Kidney epithelial cell (primary cell): ENCODE measurements around the gene NR2F1. TPM values are rescaled to one million over a fixed set of nuclear protein-coding genes. Genes with fewer than 3 reads are reported as not detected.

Source experiments
- DNase-seq: peaks from one replicate; pipeline ENCODE4 v3.0.0-alpha.2; 2010; ENCODE audit warnings: low read depth
- H3K27me3 ChIP-seq: 2 replicates; pipeline ENCODE4 v1.6.0; 2011; ENCODE audit warnings: low read length; ENCODE audit not compliant: control insufficient read depth, insufficient read depth
- H3K36me3 ChIP-seq: 2 replicates; pipeline ENCODE4 v1.5.1; 2011; ENCODE audit warnings: low read length; ENCODE audit not compliant: control insufficient read depth, insufficient read depth
- H3K4me3 ChIP-seq: 2 replicates; pipeline ENCODE4 v1.5.1; 2011; ENCODE audit warnings: low read depth, mild to moderate bottlenecking, control low read depth, low read length
- CTCF ChIP-seq: IDR thresholded peaks from 2 replicates; pipeline ENCODE4 v1.5.1; 2011; ENCODE audit warnings: mild to moderate bottlenecking, moderate library complexity, low read length, control low read depth, inconsistent platforms; ENCODE audit not compliant: insufficient read depth, poor library complexity, severe bottlenecking
- total RNA-seq: library from RNA; depleted of rRNA; stranded (reverse); fragments of >200 nt; gene quantifications from 2 replicates; pipeline ENCODE4 v1.2.3, GENCODE V29; 2015

The NR2F1 gene
- total RNA-seq, 1 donor from 2014 or later: 13.2 TPM

- Histone ChIP-seq H3K27me3 (no peaks in the 10 kb centered on the region), H3K36me3 (no peaks in the 10 kb centered on the region), H3K4me3 (no peak overlapping the region)
- no peak for DNase-seq
- TF ChIP-seq CTCF: no peak
Observed at GRCh38 chr5:93636837-93637236, 53.8 kb downstream of the NR2F1 start.

- no peak overlapping the region for H3K4me3 ChIP-seq
- no peaks in the 10 kb centered on the region for H3K36me3 ChIP-seq
- H3K27me3 ChIP-seq: no peaks in the 10 kb centered on the region
- no peak for TF ChIP-seq CTCF
- no peak for DNase-seq
Observed at GRCh38 chr5:93637697-93638096, 54.7 kb downstream of the NR2F1 start.

- H3K4me3 ChIP-seq: no peak overlapping the region
- no peaks in the 10 kb centered on the region for H3K36me3 ChIP-seq
- TF ChIP-seq CTCF: no peak
- no peak for DNase-seq
- H3K27me3 ChIP-seq: no peaks in the 10 kb centered on the region
Observed at GRCh38 chr5:93642526-93642925, 59.5 kb downstream of the NR2F1 start.

Other genes starting within 250 kb of the NR2F1 start
- gene NR2F1-AS1, start 2.0 kb upstream of the NR2F1 start, total RNA-seq: 5.3 and 9.5 TPM in 2 replicates
- 0.29 and 0.62 TPM in 2 replicates for gene POU5F2, start 158.4 kb downstream of the NR2F1 start, total RNA-seq